NK-92 (cell line): ENCODE data around the gene F2RL3.
"Not testable (repeated sequence)": the region's sequence is repeated elsewhere in the genome, so short reads cannot be mapped to it uniquely, and the experiment has no call there.

Source experiments
- DNase-seq: peaks from one replicate; lab custom pipeline; 2025; ENCODE audit not compliant: unreplicated experiment; lab: John Stamatoyannopoulos, UW

F2RL3 gene

DNA sequence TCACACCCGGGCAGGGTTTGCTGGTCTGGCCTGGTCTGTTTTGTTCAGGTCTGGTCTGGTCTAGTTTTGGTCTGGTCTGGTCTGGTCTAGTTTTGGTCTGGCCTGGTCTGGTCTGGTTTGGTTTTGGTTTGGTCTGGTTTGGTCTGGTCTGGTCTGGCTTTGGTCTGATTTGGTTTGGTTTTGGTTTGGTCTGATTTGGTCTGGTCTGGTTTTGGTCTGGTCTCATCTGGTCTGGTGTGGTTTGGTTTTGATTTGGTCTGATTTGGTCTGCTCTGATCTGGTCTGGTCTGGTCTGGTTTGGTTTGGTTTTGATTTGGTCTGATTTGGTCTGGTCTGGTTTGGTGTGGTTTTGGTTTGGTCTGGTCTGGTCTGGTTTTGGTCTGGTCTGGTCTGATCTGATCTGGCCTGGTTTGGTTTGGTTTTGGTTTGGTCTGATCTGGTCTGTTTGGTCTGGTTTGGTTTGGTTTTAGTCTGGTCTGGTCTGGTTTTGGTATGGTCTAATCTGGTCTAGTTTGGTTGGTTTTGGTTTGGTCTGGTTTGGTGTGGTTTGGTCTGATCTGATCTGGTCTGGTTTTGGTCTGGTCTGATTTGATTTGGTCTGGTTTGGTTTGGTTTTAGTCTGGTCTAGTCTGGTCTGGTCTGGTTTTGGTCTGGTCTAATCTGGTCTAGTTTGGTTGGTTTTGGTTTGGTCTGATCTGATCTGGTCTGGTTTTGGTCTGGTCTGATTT lies 14.4 kb upstream of the F2RL3 start:
- DNase-seq, result no peak

DNA sequence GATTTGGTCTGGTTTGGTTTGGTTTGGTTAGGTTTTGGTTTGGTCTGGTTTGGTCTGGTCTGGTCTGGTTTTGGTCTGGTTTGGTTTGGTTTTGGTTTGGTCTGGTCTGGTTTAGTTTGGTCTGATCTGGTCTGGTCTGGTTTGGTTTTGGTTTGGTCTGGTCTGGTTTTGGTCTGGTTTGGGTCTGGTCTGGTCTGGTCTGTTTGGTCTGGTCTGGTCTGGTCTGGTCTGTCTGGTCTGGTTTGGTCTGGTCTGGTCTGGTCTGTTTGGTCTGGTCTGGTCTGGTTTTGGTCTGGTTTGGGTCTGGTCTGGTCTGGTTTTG lies 13.9 kb upstream of the F2RL3 start:
- not testable (repeated sequence) for DNase-seq

DNA sequence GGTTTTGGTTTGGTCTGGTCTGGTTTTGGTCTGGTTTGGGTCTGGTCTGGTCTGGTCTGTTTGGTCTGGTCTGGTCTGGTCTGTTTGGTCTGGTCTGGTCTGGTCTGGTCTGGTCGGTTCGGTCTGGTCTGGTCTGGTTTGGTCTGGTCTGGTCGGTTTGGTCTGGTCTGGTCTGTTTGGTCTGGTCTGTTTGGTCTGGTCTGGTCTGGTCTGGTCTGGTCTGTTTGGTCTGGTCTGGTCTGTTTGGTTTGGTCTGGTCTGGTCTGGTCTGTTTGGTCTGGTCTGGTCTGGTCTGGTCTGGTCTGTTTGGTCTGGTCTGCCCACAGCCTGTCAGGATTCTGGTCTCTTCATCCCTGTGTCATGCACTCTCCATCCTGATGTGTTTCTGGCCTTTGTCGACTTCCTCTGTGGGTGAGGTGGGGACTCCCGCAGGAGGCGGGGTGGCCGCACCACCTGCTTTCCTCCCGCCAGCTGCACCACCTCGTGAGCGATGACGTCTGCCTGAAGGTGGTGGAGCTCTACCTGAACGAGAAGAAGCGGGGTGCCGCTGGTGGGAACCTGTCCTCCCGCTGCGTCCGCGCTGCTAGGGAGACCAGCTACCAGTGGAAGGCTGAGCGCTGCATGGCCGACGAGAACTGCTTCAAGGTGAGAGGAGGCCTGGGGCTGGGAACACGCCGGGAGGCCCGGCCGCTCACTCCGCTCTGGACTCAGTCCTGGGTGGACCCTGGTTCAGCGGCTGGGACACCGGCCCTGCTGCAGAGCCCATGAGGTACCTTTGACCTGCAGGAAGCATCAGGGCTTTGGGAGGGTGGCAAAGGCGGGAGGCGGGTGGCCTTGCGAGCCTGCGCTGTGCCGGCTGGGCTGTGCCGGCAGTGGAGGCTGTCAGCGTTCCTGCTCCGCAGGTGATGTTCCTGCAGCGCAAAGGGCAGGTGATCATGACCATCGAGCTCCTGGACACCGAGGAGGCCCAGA lies 12.9 kb upstream of the F2RL3 start:
- DNase-seq, result no peak

DNA sequence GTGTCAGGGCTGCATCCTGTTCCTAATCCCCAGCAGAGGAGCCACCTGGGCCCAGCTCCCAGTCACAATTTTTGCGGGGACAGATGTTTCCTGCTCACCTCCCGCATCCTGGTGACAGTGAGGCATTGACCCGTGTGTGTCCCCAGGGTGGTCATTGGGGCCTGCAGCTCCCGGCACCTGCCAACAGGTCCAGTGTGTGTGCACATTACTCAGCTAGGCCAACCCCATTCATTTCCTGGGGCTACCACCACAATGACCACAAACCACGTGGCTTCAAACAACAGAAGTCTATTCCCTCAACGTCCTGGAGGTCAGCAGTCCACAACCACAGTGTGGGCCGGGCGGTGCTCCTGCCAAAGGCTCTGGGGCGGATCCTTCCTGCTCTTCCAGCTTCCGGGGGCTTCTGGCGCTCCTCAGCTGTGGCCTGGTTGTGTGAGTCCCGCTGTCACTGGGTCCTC lies 11.9 kb upstream of the F2RL3 start:
- DNase-seq, result no peak

DNA sequence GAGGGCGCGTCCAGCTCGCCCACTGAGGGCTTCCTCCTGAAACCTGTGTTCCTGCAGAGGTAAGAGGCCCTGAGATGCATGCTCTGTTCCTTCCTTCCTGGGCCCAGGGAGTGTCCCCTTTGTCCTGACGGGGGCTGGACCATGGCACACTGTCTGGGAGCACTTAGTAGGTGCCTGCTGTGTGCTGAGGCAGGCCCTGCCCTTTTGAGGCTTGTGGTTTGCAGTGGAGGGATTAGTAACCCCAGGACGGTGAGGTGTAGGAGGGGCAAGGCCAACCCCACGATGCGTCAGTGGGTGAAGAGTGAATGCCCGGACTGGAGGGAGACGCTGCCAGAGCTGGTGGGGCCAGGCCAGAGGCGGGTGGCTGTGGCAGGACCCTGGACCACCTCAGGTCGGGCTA lies 11.2 kb upstream of the F2RL3 start:
- DNase-seq, result no peak

DNA sequence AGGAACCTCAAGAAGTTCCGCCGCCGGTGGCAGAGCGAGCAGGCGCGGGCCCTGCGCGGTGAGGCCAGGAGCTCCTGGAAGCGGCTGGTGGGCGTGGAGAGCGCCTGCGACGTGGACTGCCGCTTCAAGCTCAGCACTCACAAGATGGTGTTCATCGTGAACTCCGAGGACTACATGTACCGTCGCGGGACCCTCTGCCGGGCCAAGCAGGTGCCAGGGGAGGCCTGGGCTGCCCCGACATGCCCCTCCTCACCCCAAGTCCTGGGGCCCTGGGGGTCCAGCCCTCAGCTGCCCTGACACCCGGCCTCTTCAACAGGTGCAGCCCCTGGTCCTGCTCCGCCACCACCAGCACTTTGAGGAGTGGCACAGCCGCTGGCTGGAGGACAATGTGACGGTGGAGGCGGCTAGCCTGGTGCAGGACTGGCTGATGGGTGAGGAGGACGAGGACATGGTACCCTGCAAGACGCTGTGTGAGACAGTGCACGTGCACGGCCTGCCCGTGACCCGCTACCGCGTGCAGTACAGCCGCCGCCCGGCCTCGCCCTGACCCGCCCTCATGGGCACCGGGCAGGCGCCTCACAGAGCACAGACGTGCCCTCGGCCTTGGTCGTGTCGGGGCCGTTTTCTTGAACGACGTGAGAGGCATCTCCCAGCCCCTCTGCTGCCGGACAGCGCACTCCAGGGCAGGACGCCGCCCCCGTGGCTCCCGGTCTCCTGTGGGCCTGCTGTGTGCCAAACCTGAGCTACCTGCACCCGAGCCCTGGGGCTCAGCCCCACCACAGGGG lies 10.4 kb upstream of the F2RL3 start:
- no peak for DNase-seq

DNA sequence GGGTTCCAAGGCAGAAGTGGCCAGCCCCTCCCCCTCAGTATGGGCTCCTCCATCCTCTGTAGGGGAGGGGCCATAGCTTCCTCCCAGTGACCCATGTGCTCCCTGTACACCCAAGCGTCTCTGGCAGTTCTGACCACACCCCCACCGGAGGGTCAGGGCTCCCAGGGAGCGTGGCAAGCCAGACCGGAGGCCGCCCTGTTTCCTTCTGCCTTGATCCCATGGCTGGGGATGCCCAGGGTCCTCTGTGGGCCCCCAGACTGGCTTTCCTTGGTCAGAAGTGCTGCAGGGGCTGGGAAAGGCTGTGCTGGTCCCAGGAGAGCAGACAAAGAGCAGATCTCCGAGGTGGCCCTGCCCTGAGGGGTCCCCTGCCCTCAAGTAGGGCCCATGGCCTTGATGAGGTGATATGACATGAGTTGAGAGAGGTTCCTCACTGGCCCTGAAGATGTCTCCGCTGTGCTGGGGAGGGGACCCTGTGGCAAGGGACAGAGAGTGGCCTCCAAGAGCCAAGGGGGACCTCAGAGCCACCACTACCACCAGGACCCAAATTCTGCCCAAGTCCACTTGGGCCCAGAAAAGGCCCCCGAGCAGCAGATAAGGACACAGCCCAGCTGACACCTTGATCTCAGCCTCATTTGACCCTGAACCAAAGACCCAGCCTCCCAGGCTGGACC lies 7.8 kb upstream of the F2RL3 start:
- no peak for DNase-seq

DNA sequence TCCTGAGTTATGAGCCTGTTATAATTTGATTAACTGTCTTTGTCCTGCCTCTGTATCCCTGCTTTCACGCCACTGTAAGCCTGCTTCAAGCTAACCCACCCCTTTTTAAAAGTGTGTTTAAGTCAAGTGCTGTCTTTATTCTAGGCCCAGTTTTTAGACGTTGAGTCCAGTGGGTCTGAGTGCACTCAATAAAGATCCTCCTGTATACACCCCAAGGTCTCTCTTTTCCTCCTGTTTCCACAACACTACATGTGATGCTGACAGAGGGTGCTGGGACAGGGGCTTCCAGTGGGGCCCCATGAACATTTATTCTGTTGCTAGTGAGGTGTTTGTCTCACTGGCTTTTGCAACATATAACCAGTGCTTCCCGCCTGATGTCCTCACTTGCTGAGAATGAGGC lies 6.7 kb upstream of the F2RL3 start:
- no peak for DNase-seq

DNA sequence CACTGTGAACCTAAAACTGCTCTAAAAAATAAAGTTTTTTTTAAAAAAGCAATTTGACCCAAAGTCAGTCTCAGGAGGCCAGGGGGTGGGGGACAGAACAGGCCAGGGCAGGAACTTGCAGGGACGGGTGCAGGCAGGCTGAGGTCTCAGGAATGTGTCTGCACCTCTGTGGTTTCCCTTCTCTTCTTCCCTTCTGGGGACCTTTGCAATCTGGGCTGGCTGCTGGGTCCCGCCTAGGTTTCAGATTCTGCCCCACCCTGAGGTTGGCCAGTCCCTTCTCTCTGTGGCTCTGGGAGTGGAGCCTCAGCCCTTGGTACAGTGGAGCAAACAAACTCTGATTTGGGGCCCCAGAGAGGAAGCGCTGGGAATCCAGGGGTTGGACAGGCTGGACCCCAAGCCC lies 5.3 kb upstream of the F2RL3 start:
- DNase-seq, result no peak

DNA sequence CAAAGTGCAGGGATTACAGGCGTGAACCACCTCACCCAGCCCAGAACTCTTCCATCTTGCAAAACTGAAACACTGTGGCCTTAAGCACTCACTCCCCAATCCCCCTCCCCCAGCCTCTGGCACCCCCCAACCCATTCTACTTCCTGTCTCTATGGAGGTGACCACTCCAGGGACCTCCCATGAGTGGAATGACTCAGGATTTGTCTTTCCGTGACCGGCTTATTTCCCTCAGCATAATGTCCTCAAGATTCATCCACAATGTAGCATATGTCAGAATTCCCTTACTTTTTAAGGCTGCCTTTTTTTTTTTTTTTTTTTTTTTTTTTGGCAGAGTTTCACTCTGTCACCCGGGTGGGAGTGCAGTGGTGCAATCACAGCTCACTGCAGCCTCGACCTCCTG lies 3.6 kb upstream of the F2RL3 start:
- DNase-seq, result no peak

DNA sequence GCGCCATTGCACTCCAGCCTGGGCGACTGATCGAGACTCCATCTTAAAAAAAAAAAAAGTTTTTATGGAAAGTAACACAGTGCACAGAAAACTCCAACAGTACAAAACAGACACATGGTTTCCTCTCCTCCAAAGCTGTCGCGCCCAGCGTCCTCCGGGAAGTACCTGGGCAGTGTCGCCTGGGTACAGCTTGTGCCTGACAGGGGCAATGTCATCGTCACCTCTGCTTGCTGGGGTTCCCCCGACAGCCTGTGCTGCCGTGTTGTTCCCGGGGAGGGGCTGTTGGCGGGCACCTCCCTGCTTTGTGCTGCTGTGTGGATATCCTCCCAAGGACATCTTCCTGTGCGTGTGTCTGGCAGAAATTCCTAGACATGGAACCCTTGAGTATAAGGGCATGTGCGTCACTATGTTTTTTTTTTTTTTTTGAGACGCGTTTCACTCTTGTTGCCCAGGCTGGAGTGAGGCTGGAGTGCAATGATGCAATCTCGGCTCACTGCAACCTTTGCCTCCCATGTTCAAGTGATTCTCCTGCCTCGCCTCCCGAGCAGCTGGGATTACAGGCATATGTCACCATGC lies 2.4 kb upstream of the F2RL3 start:
- DNase-seq, result no peak

DNA sequence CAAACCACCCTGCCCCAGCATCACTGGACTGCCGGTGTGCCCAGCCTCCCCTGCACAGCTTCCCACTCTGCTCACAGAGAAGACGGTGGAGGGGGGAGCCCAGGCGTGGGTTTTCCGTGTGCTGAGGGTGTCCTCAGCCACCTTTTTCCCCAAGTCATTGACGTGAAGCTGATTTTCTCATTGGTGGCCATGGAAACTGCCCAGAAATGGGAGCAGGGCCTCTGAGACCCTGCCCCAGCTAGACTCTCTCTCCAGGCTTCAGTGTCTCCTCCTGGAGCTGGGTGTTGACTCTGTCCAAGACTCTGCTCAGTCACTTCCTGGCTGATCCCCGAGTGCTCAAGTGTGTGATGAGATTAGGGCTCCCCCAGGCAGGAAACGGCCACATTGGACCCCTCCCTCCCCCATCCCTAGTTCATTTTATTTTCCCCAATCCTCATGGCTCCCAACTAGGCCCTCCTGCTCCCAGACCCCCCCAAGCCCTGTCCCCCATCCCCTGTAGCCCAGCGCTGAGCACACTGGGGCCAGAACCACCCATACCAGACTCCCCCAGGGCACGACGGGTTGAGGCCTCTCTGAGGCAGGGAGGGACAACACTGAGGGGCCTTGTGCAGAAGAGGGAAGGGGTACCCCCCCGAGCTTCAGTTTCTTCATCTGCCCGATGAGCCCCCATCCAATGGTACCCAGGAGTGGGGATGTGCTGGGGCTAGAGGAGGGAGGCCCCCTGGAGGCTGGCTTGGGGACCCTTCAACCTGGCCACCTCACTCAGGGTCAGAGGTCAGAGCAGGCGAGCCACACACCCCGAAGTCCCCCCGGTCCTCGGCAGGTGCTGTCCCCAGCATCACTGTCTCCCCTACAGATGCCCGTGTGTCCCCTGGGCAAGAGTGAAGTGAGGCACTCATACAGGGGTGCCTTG lies 1.2 kb upstream of the F2RL3 start:
- no peak for DNase-seq

DNA sequence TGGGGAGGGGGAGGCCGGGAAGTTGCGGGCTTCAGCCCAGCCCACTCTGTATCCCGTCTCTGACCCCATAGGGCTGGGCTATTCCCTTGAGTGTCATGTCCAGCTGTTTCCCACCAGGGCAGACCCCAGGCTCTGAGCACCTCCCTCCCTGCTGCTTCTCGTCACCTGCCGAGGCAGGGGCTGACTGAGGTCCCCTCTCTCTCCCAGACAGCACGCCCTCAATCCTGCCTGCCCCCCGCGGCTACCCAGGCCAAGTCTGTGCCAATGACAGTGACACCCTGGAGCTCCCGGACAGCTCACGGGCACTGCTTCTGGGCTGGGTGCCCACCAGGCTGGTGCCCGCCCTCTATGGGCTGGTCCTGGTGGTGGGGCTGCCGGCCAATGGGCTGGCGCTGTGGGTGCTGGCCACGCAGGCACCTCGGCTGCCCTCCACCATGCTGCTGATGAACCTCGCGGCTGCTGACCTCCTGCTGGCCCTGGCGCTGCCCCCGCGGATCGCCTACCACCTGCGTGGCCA lies 625 bp downstream of the F2RL3 start:
- DNase-seq, result no peak

DNA sequence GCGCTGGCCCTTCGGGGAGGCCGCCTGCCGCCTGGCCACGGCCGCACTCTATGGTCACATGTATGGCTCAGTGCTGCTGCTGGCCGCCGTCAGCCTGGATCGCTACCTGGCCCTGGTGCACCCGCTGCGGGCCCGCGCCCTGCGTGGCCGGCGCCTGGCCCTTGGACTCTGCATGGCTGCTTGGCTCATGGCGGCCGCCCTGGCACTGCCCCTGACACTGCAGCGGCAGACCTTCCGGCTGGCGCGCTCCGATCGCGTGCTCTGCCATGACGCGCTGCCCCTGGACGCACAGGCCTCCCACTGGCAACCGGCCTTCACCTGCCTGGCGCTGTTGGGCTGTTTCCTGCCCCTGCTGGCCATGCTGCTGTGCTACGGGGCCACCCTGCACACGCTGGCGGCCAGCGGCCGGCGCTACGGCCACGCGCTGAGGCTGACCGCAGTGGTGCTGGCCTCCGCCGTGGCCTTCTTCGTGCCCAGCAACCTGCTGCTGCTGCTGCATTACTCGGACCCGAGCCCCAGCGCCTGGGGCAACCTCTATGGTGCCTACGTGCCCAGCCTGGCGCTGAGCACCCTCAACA lies 1.2 kb downstream of the F2RL3 start:
- no peak for DNase-seq

DNA sequence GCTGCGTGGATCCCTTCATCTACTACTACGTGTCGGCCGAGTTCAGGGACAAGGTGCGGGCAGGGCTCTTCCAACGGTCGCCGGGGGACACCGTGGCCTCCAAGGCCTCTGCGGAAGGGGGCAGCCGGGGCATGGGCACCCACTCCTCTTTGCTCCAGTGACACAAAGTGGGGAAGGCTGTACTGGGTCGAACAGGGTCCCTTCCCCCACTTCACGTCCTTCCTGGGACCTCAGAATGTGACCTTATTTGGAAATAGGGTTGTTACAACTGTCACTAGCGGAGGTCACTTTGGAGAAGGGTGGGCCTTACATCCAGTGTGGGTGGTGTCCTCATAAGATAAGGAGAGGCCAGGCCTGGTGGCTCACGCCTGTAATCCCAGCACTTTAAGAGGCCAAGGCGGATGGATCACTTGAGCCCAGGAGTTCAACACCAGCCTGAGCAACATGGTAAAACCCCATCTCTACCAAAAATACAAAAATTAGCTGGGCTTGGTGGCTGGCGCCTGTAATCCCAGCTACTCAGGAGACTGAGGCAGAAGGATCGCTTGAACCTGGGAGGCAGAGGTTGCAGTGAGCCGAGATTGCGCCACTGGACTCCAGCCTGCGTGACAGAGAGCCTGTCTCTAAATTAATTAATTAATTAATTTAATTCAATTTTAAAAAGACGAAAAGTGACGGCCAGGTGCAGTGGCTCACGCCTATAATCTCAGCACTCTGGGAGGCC lies 1.8 kb downstream of the F2RL3 start:
- DNase-seq, result no peak

DNA sequence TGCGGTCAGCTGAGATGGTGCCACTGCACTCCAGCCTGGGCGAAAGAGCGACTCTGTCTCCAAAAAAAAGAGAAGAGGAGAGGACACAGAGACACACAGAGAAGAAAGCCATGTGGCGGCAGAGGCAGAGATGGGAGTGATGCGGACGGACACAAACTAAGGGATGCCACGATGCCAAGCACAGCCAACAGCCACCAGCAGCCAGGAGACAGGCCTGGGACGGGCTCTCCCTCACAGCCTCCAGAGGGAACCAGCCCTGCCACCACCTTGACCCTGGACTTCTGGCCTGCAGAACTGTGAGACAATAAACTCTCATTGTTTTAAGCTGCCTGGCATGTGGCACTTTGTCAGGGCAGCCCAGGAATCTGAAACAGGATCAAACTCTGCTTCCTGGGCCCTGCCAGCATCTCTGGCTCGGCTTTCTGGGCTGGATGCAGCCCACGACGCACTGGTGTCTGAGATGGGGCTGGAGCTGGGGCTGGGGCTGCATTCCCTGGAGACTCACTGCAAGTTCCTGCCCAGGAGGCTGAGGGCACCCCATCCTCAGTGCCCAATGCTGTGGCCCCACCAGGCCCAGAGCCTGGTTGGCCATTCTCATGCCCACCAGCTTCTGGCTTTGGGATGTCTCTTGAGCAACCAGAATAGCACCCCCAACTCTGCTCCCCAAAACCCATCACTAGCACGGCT lies 3.0 kb downstream of the F2RL3 start:
- DNase-seq, result no peak

DNA sequence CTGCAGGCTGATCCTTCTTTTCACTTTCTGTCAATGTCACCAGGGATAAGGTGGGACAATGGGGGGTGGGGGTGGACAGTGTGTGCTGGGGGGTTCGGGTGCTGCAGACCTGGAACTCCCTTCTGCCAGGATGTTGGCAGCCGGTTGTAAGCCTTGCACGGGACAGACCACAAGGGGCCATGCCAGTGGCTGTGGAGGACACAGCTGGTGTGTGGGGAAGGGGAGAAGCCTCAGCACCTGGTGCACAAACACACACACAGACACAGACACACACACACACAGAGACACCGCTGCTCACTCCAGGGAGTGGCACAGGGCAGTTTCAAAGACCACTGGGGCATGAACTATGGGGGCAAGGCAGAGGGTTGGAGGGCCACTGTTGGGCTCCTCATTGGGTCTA lies 3.6 kb downstream of the F2RL3 start:
- DNase-seq, result no peak
